Endothelial cell of umbilical vein (primary cell): Measurements from ENCODE around the gene MTMR3. TPM values are rescaled to one million over a fixed set of nuclear protein-coding genes. Genes with fewer than 3 reads are reported as not detected.

ENCODE experiments used
- Bru-seq: library from RNA; stranded (reverse); fragments of 400-500 nt; gene quantifications from one replicate; lab custom pipeline; 2021; lab: Mats Ljungman, UMichigan
- BruChase-seq, 2 experiments: library from RNA; stranded (reverse); fragments of 400-500 nt; gene quantifications; one replicate each; lab custom pipeline; 2021; lab: Mats Ljungman, UMichigan
- BruUV-seq: library from RNA; stranded (reverse); fragments of 400-500 nt; replicated peaks from 2 replicates; lab custom pipeline; 2021; lab: Mats Ljungman, UMichigan
- CTCF ChIA-PET: fragments of 300-600, 350-600 bp; sonication (Branson Sonifier 250); formaldehyde crosslinking; loops from one replicate; lab custom pipeline; 2021; ENCODE audit warnings: antibody characterized with exemption, inconsistent platforms; lab: Charles Lee
- POLR2A ChIA-PET: fragments of 300-600, 350-600 bp; sonication (Branson Sonifier 250); formaldehyde crosslinking; loops from one replicate; lab custom pipeline; 2021; ENCODE audit warnings: antibody characterized with exemption, inconsistent platforms; lab: Charles Lee
- DNase-seq: peaks from one replicate; pipeline ENCODE4 v3.0.0-alpha.2; 2011; ENCODE audit warnings: low read depth, low spot score
- FAIRE-seq: peaks from 2 replicates; lab custom pipeline; 2011; peaks lifted over from hg19 to GRCh38; lab: Jason Lieb, UNC
- H2AFZ ChIP-seq: 2 replicates; pipeline ENCODE4 v1.6.0; 2012; ENCODE audit warnings: low read depth, low read length, control low read depth, inconsistent platforms
- H3K27ac ChIP-seq: 2 replicates; pipeline ENCODE4 v1.5.1; 2011; ENCODE audit warnings: low read depth, mild to moderate bottlenecking, control low read depth, low read length, moderate library complexity; ENCODE audit not compliant: insufficient read depth
- H3K27me3 ChIP-seq, 2 experiments: 2 replicates each; pipeline versions ENCODE4 v1.6.0 to v1.6.1; 2011; ENCODE audit warnings: low read length in 2 of 2, mixed read lengths in 1 of 2; ENCODE audit not compliant: control insufficient read depth in 2 of 2, insufficient read depth in 2 of 2
- H3K36me3 ChIP-seq, 2 experiments: 2 replicates in 1 of 2; 3 replicates in 1 of 2; pipeline ENCODE4 v1.5.1; 2011; ENCODE audit warnings: low read length in 2 of 2, mild to moderate bottlenecking in 1 of 2, moderate library complexity in 1 of 2; ENCODE audit not compliant: control insufficient read depth in 2 of 2, insufficient read depth in 2 of 2; ENCODE audit errors: extremely low read depth in 1 of 2
- H3K4me1 ChIP-seq: 3 replicates; pipeline ENCODE4 v1.5.1; 2011; ENCODE audit warnings: mild to moderate bottlenecking, low read length; ENCODE audit not compliant: control insufficient read depth, insufficient read depth; ENCODE audit errors: extremely low read depth
- H3K4me2 ChIP-seq: 2 replicates; pipeline ENCODE4 v1.6.1; 2011; ENCODE audit warnings: low read length, control low read depth, mixed read lengths; ENCODE audit not compliant: insufficient read depth
- H3K4me3 ChIP-seq, 3 experiments: fragments of 200-600 bp in 1 of 3; sonication (generic), shearing (Covaris generic) in 1 of 3; replicated peaks in 1 of 3; 2 replicates each; pipeline ENCODE4 v1.5.1; 2011 to 2016; ENCODE audit warnings: control low read depth in 3 of 3, low read length in 3 of 3, mild to moderate bottlenecking in 2 of 3, inconsistent platforms in 1 of 3, low read depth in 1 of 3, moderate library complexity in 1 of 3; ENCODE audit not compliant: insufficient read depth in 1 of 3
- H3K79me2 ChIP-seq: 2 replicates; pipeline ENCODE4 v1.6.0; 2012; ENCODE audit warnings: low read length, inconsistent platforms; ENCODE audit not compliant: control insufficient read depth, insufficient read depth
- H3K9ac ChIP-seq: replicated peaks from 2 replicates; pipeline ENCODE3; 2011; ENCODE audit warnings: low read length, control low read depth; ENCODE audit not compliant: insufficient read depth; ENCODE audit errors: extremely low read depth
- H3K9me1 ChIP-seq: replicated peaks from 3 replicates; pipeline ENCODE4 v1.6.0; 2011; ENCODE audit warnings: mild to moderate bottlenecking, low read length; ENCODE audit not compliant: control insufficient read depth, insufficient read depth; ENCODE audit errors: extremely low read depth
- H3K9me3 ChIP-seq: replicated peaks from 2 replicates; pipeline ENCODE4 v1.5.1; 2012; ENCODE audit warnings: low read length, inconsistent platforms; ENCODE audit not compliant: control insufficient read depth, insufficient read depth
- H4K20me1 ChIP-seq: replicated peaks from 2 replicates; pipeline ENCODE3; 2011; ENCODE audit warnings: mild to moderate bottlenecking, low read length; ENCODE audit not compliant: control insufficient read depth, insufficient read depth; ENCODE audit errors: extremely low read depth
- CTCF ChIP-seq, 2 donors: IDR thresholded peaks; 1 replicate in 1 of 2; 2 replicates in 1 of 2; pipeline ENCODE4 v1.5.1; 2011; ENCODE audit warnings: low read length in 2 of 2, mild to moderate bottlenecking in 2 of 2, moderate library complexity in 2 of 2, control low read depth in 1 of 2, inconsistent platforms in 1 of 2, low read depth in 1 of 2; ENCODE audit not compliant: insufficient read depth in 1 of 2; ENCODE audit errors: extremely low read depth in 1 of 2
- MAX ChIP-seq: IDR thresholded peaks from 2 replicates; pipeline ENCODE4 v1.6.1; 2011; ENCODE audit not compliant: insufficient read depth, insufficient read length
- POLR2AphosphoS5 ChIP-seq: IDR thresholded peaks from 2 replicates; pipeline ENCODE4 v1.6.1; 2012; ENCODE audit warnings: low read depth, mild to moderate bottlenecking, control low read depth, low read length, moderate library complexity; ENCODE audit not compliant: insufficient read depth
- dilution Hi-C: fragments of 300-500 bp; cut with MboI; formaldehyde crosslinking; loops from one replicate; pipeline ENCODE4 v1.15.0; 2019; ENCODE audit warnings: low sequenced_read_pairs; ENCODE audit not compliant: extremely low pct_ligation_motif_present
- intact Hi-C: fragments of 100-400 bp; cut with micrococcal nuclease; formaldehyde crosslinking; loops from one replicate; pipeline ENCODE4 v1.10.0; 2022
- long read RNA-seq: library from polyadenylated mRNA; stranded (forward); transcript quantifications from one replicate; pipeline ENCODE4 v2.0.0, GENCODE V29; 2021
- polyA minus RNA-seq, 3 experiments: library from RNA; depleted of rRNA, polyadenylated mRNA; stranded (reverse); fragments of >200 nt; gene quantifications; 1 replicate in 1 of 3; 2 replicates in 2 of 3; pipeline ENCODE4 v1.2.3, GENCODE V29; 2011
- polyA plus RNA-seq, 4 experiments: library from polyadenylated mRNA; depleted of rRNA in 3 of 4; stranded (reverse) in 3 of 4; unstranded in 1 of 4; fragments of >200 nt; gene quantifications; 2 replicates each; pipeline versions ENCODE4 v1.2.1 to v1.2.3, GENCODE V29; 2011 to 2012; ENCODE audit warnings: missing spikeins in 1 of 4
- total RNA-seq: library from RNA; stranded (reverse); gene quantifications from 2 replicates; pipeline ENCODE4 v1.2.3, GENCODE V29; 2021

The MTMR3 gene
- total RNA-seq (30.1 and 31.5 TPM in 2 replicates), polyA plus RNA-seq (34.3 and 36.5 TPM in 2 replicates), polyA minus RNA-seq (69.8 and 81.1 TPM in 2 replicates), Bru-seq, nascent RNA (percentile 81 among the genes with signal in this experiment), BruChase-seq, experiment 1, labeled RNA remaining after a 6-hour chase (percentile 72 among the genes with signal in this experiment), BruChase-seq, experiment 2, labeled RNA remaining after a 2-hour chase (percentile 75 among the genes with signal in this experiment)
- polyA plus RNA-seq (2011; cell fraction: cytosol; rRNA removed) = 16.3 and 16.5 TPM in 2 replicates
- polyA plus RNA-seq (2011; cell fraction: nucleus; rRNA removed) = 128 and 129 TPM in 2 replicates
- 14.9 and 15.0 TPM in 2 replicates for polyA plus RNA-seq (2012)
- 6.3 TPM for polyA minus RNA-seq (2011; cell fraction: cytosol; rRNA and poly(A)+ RNA removed)
- 89.8 and 114 TPM in 2 replicates for polyA minus RNA-seq (2011; cell fraction: nucleus; rRNA and poly(A)+ RNA removed)
- long read RNA-seq, full-length matches to known transcripts = 8 of 12 reads
- long read RNA-seq, partial matches to known transcripts = 2 of 12 reads
- long read RNA-seq, other reads (novel, unspliced or antisense) = 2 of 12 reads

- intact Hi-C loops (loop anchor here (1.0 to 10.0 kb wide), 4 partner anchors 45 to 202 kb away; partner anchors contain the start of genes ASCC2, HORMAD2, UQCR10 and ZMAT5), dilution Hi-C loops (no loop called here)
- H3K4me3 ChIP-seq = peak within 1 kb of the TSS; percentile 42 to 81 (median 59)
- peaks cover 4% of the 10 kb centered on the region for H4K20me1 ChIP-seq
- peak within 1 kb of the TSS; percentile 92 for H2AFZ ChIP-seq
- H3K36me3 ChIP-seq = no peaks in the 10 kb centered on the region
- H3K27ac ChIP-seq = peak within 1 kb of the TSS; percentile 58
- DNase-seq (peak; percentile 91), FAIRE-seq (peak; percentile 78)
- H3K27me3 ChIP-seq = no peaks in the 10 kb centered on the region
- H3K9me1 ChIP-seq = no peaks in the 10 kb centered on the region
- ChIA-PET POLR2A (interaction anchor here (0.7 to 1.4 kb wide), 2 partner anchors 24 to 122 kb away, joined by 3 to 6 read pairs; no protein-coding TSS in a partner anchor), CTCF (interaction anchor here (0.6 to 3.6 kb wide), 14 partner anchors 25 to 247 kb away, joined by 3 to 41 read pairs (median 3); no protein-coding TSS in a partner anchor)
- BruUV-seq = no TSS peak
- peaks cover 41% of the 10 kb centered on the region for H3K79me2 ChIP-seq
- no peaks in the 10 kb centered on the region for H3K9me3 ChIP-seq
- peak within 1 kb of the TSS; percentile 82 for H3K4me2 ChIP-seq
- peak within 1 kb of the TSS; percentile 74 for H3K9ac ChIP-seq
- peaks cover 4% of the 10 kb centered on the region for H3K4me1 ChIP-seq
- TF ChIP-seq MAX = no peak
- peak; percentile 57 for TF ChIP-seq POLR2AphosphoS5
- peak; percentile 34 to 61 for TF ChIP-seq CTCF (IDR thresholded peaks at IDR 0.05; ENCODE audit: extremely low read depth in 1 of 2, insufficient read depth in 1 of 2, low read depth in 1 of 2, low read length in 2 of 2)
These were observed at the start of gene MTMR3 for GRCh38 chr22:29883045-29883774. TSS of gene MTMR3 (plus strand) at chr22:29883174. CDS start at chr22:29971060, 87,886 bp downstream.
